Measurements from ENCODE around the gene TMEM185A.

DNA sequence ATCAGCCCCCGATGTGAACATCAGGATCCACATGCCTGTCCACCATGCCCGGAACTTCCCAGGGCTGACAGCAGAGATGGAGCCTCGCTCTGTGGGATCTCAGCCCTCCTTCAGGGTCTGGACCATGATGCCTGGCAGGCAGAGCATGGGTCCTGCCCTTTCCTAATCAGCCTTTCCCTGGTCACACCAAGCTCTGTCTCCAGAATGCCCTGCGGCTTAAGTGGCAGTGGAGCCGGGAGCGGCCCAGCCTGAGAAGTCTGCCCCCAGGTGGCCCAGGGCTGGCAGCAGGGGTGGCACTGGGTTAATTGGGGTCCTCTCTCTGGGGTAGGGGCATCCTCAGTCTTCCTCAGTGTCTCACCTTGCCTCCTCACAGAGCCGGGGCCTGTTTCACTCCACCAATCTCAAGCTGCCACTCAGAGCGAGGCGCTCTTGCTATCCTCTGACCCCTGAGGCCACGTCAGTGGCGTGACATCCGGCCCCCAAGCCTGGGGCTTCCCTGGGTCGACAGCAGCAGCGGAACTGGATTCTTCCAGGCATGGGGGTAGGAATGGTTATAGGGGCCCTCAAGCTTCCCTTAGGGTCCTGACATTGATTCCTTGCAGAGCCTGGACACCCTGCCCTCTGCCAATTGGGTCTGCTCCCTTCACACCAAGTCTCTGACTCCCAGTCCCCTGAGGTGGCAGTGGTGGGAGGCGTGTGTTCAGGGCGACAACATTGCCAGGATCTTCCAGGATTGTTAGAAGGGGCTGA lies 20.8 kb upstream of the TMEM185A start:
- TF ChIP-seq, protein P1, sequence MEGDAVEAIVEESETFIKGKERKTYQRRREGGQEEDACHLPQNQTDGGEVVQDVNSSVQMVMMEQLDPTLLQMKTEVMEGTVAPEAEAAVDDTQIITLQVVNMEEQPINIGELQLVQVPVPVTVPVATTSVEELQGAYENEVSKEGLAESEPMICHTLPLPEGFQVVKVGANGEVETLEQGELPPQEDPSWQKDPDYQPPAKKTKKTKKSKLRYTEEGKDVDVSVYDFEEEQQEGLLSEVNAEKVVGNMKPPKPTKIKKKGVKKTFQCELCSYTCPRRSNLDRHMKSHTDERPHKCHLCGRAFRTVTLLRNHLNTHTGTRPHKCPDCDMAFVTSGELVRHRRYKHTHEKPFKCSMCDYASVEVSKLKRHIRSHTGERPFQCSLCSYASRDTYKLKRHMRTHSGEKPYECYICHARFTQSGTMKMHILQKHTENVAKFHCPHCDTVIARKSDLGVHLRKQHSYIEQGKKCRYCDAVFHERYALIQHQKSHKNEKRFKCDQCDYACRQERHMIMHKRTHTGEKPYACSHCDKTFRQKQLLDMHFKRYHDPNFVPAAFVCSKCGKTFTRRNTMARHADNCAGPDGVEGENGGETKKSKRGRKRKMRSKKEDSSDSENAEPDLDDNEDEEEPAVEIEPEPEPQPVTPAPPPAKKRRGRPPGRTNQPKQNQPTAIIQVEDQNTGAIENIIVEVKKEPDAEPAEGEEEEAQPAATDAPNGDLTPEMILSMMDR (conservative IDR thresholded peaks at IDR 0.05; ENCODE audit: low read length): no peak
- no peak for TF ChIP-seq EZH2phosphoT487 (IDR thresholded peaks at IDR 0.05; ENCODE audit: borderline replicate concordance, low read depth, low read length)

Data from OCI-LY7 (cell line).